Effector memory CD4-positive, alpha-beta T cell (primary cell): ENCODE results near the gene MAGEE1.

Experiments
- DNase-seq, 3 donors: peaks; one replicate each; pipeline ENCODE4 v3.0.0-alpha.2; 2020
- H3K27ac ChIP-seq: 2 replicates; pipeline ENCODE4 v1.7.0; 2013; ENCODE audit warnings: mild to moderate bottlenecking, low read length, moderate library complexity; ENCODE audit not compliant: insufficient read depth, poor library complexity, severe bottlenecking
- H3K27me3 ChIP-seq: replicated peaks from 2 replicates; pipeline ENCODE4 v1.7.0; 2013; ENCODE audit warnings: mild to moderate bottlenecking, low read length; ENCODE audit not compliant: insufficient read depth, control insufficient read depth, poor library complexity, severe bottlenecking
- H3K36me3 ChIP-seq: 2 replicates; pipeline ENCODE4 v1.7.0; 2013; ENCODE audit warnings: mild to moderate bottlenecking, low read length, moderate library complexity; ENCODE audit not compliant: control insufficient read depth, insufficient read depth
- H3K4me1 ChIP-seq: 2 replicates; pipeline ENCODE4 v1.7.0; 2013; ENCODE audit warnings: low read length, mild to moderate bottlenecking; ENCODE audit not compliant: control insufficient read depth, insufficient read depth, poor library complexity, severe bottlenecking
- H3K4me3 ChIP-seq: 2 replicates; pipeline ENCODE4 v1.7.0; 2013; ENCODE audit warnings: low read length, low read depth, mild to moderate bottlenecking; ENCODE audit not compliant: insufficient read depth, poor library complexity, severe bottlenecking
- H3K9me3 ChIP-seq: 2 replicates; pipeline ENCODE4 v1.7.0; 2013; ENCODE audit warnings: mild to moderate bottlenecking, low read length, moderate library complexity; ENCODE audit not compliant: control insufficient read depth
- total RNA-seq, 3 donors: gene quantifications; one replicate each; lab custom pipeline; 2026; lab: John Stamatoyannopoulos, UW

The MAGEE1 gene, protein sequence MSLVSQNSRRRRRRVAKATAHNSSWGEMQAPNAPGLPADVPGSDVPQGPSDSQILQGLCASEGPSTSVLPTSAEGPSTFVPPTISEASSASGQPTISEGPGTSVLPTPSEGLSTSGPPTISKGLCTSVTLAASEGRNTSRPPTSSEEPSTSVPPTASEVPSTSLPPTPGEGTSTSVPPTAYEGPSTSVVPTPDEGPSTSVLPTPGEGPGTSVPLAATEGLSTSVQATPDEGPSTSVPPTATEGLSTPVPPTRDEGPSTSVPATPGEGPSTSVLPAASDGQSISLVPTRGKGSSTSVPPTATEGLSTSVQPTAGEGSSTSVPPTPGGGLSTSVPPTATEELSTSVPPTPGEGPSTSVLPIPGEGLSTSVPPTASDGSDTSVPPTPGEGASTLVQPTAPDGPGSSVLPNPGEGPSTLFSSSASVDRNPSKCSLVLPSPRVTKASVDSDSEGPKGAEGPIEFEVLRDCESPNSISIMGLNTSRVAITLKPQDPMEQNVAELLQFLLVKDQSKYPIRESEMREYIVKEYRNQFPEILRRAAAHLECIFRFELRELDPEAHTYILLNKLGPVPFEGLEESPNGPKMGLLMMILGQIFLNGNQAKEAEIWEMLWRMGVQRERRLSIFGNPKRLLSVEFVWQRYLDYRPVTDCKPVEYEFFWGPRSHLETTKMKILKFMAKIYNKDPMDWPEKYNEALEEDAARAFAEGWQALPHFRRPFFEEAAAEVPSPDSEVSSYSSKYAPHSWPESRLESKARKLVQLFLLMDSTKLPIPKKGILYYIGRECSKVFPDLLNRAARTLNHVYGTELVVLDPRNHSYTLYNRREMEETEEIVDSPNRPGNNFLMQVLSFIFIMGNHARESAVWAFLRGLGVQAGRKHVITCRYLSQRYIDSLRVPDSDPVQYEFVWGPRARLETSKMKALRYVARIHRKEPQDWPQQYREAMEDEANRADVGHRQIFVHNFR
- total RNA-seq = 10.1 to 17.8 (median 14.7) reads per million in 3 donors

GRCh38 chrX:76427560-76428242 is at the start of gene MAGEE1:
Gene MAGEE1 (plus strand): TSS chrX:76427710. CDS start chrX:76427931, 221 bp downstream.
- H3K4me3 ChIP-seq = peak within 1 kb of the TSS; percentile 63
- H3K4me1 ChIP-seq = peaks cover 11% of the 10 kb centered on the region
- no peaks in the 10 kb centered on the region for H3K36me3 ChIP-seq
- H3K27me3 ChIP-seq = no peaks in the 10 kb centered on the region
- peak; percentile 68 to 74 (median 73) for DNase-seq
- H3K27ac ChIP-seq = peak within 1 kb of the TSS; percentile 66
- H3K9me3 ChIP-seq = no peaks in the 10 kb centered on the region

DNA sequence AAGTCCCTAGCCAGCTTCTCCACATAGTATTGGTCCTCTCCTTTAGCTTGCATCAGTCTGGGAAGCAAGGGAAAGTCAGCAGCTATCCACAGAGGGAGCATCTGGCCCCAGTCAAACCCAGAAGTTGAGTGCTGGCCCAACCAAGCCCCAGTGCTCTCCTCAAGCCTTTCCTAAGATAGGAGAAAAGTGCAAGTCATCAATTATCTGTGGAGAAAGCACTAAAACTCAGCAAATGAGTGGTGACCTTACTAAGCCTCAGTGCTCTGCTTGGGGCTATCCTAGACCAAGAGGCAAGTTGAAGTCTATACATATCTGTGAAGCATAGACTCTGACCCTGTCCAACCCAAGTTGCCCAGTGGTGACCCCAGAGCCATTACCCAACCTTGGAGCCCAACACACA is 28.5 kb upstream of the MAGEE1 start:
- H3K4me3 ChIP-seq = no peak overlapping the region
- H3K27me3 ChIP-seq = no peaks in the 10 kb centered on the region
- H3K9me3 ChIP-seq = no peaks in the 10 kb centered on the region
- DNase-seq = no peak
- no peaks in the 10 kb centered on the region for H3K36me3 ChIP-seq
- no peaks in the 10 kb centered on the region for H3K4me1 ChIP-seq
- H3K27ac ChIP-seq = no peak overlapping the region

DNA sequence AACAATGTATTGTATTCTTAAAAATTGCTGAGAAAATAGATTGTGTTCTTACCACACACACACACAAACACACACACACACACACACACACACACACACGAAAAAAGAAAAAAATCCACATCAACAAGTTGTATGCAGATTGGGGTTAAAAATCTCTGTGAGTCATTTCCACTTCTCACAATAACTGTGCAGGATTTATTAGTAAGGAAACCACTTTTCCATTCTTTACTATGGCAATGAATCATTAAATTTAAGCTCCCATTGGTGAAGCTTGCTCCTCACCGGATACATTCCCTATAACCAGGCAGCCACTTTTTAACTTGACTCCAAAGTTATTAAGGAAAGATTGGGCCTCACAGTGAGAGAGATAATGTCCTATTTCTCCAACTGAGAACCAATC is 19.7 kb upstream of the MAGEE1 start:
- Histone ChIP-seq H3K9me3 (no peaks in the 10 kb centered on the region), H3K4me3 (no peak overlapping the region), H3K27ac (no peak overlapping the region), H3K4me1 (no peaks in the 10 kb centered on the region), H3K36me3 (no peaks in the 10 kb centered on the region), H3K27me3 (no peaks in the 10 kb centered on the region)
- DNase-seq = no peak

DNA sequence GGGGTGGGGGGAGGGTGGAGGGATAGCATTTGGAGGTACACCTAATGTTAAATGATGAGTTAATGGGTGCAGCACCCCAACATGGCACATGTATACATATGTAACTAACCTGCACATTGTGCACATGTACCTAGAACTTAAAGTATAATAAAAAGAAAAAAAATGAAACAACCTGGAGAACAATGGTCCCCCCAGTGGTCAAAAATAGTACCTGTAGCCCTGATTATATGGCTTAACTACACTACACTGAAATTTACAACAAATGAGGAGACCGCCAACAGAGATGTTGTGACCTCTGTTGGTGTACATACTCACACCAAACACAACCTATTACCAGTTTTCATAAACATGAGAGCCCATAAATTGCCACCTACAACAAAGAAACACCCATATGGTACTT is 7.3 kb upstream of the MAGEE1 start:
- no peak for DNase-seq
- no peak overlapping the region for H3K27ac ChIP-seq

DNA sequence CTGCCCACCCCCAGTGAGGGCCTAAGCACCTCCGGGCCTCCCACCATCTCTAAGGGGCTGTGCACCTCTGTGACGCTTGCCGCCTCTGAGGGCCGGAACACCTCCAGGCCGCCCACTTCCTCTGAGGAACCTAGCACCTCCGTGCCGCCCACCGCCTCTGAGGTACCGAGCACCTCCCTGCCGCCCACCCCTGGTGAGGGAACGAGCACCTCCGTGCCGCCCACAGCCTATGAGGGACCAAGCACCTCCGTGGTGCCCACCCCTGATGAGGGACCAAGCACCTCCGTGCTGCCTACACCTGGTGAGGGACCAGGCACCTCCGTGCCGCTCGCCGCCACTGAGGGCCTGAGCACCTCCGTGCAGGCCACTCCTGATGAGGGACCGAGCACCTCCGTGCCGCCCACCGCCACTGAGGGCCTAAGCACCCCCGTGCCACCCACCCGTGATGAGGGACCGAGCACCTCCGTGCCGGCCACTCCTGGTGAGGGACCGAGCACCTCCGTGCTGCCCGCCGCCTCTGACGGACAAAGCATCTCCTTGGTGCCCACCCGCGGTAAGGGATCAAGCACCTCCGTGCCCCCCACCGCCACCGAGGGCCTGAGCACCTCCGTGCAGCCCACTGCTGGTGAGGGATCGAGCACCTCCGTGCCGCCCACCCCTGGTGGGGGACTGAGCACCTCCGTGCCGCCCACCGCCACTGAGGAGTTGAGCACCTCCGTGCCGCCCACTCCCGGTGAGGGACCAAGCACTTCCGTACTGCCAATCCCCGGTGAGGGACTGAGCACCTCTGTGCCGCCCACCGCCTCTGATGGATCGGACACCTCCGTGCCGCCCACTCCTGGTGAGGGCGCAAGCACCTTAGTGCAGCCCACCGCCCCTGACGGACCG is 977 bp downstream of the MAGEE1 start:
- peak overlapping the region; percentile 63 for H3K4me3 ChIP-seq
- H3K4me1 ChIP-seq = peaks cover 11% of the 10 kb centered on the region
- H3K27ac ChIP-seq = peak overlapping the region; percentile 66
- DNase-seq = peak; percentile 24 to 34 (median 32)
- H3K27me3 ChIP-seq = no peaks in the 10 kb centered on the region
- no peaks in the 10 kb centered on the region for H3K9me3 ChIP-seq
- no peaks in the 10 kb centered on the region for H3K36me3 ChIP-seq

More for the DNA sequence above, 7.3 kb upstream of the MAGEE1 start:
- no peaks in the 10 kb centered on the region for H3K36me3 ChIP-seq
- no peaks in the 10 kb centered on the region for H3K4me1 ChIP-seq
- H3K27me3 ChIP-seq = no peaks in the 10 kb centered on the region
- no peaks in the 10 kb centered on the region for H3K9me3 ChIP-seq
- H3K4me3 ChIP-seq = no peak overlapping the region

GRCh38 chrX:76433219-76433618 is 5.7 kb downstream of the MAGEE1 start:
- Histone ChIP-seq H3K27me3 (no peaks in the 10 kb centered on the region), H3K27ac (no peak overlapping the region), H3K9me3 (no peaks in the 10 kb centered on the region), H3K4me3 (no peak overlapping the region), H3K4me1 (peaks cover 11% of the 10 kb centered on the region), H3K36me3 (no peaks in the 10 kb centered on the region)
- DNase-seq = no peak

GRCh38 chrX:76434103-76434741 is 6.7 kb downstream of the MAGEE1 start:
- H3K4me1 ChIP-seq = peaks cover 8% of the 10 kb centered on the region
- no peak overlapping the region for H3K27ac ChIP-seq
- no peak for DNase-seq

GRCh38 chrX:76439188-76439587 is 11.7 kb downstream of the MAGEE1 start:
- Histone ChIP-seq H3K4me1 (no peaks in the 10 kb centered on the region), H3K36me3 (no peaks in the 10 kb centered on the region), H3K4me3 (no peak overlapping the region), H3K27me3 (no peaks in the 10 kb centered on the region), H3K27ac (no peak overlapping the region), H3K9me3 (no peaks in the 10 kb centered on the region)
- DNase-seq = no peak

More at GRCh38 chrX:76434103-76434741, 6.7 kb downstream of the MAGEE1 start:
- no peaks in the 10 kb centered on the region for H3K36me3 ChIP-seq
- no peaks in the 10 kb centered on the region for H3K27me3 ChIP-seq
- no peak overlapping the region for H3K4me3 ChIP-seq
- no peaks in the 10 kb centered on the region for H3K9me3 ChIP-seq
